Left lobe of liver (tissue), 2 donors: Measurements from ENCODE around the gene PGC. TPM values are rescaled to one million over a fixed set of nuclear protein-coding genes. Genes with fewer than 3 reads are reported as not detected.
"Not testable (repeated sequence)": the region's sequence is repeated elsewhere in the genome, so short reads cannot be mapped to it uniquely, and the experiment has no call there.

Experiments
- ATAC-seq: fragments of 200-7000 bp; cut with Tn5 transposase; one replicate; pipeline ENCODE4 v1.9.1; 2020; ENCODE audit warnings: mild to moderate bottlenecking, moderate library complexity
- DNase-seq: peaks from one replicate; pipeline ENCODE4 v3.0.0-alpha.2; 2020; ENCODE audit warnings: low spot score
- total RNA-seq: library from RNA; stranded (reverse); gene quantifications from one replicate; pipeline ENCODE4 v1.2.1, GENCODE V29; 2021
- donor health status: DM: no; HTN: no; CAD: no; lungs with moderate emphysema.
- donor health status: DM: no; HTN: yes; CAD: no.

The PGC gene
- total RNA-seq, 1 donor from 2014 or later: 0.63 TPM

- DNase-seq (no peak), ATAC-seq (no peak)
Measured at GRCh38 chr6:41777551-41778285, 30.5 kb upstream of the PGC start.

DNA sequence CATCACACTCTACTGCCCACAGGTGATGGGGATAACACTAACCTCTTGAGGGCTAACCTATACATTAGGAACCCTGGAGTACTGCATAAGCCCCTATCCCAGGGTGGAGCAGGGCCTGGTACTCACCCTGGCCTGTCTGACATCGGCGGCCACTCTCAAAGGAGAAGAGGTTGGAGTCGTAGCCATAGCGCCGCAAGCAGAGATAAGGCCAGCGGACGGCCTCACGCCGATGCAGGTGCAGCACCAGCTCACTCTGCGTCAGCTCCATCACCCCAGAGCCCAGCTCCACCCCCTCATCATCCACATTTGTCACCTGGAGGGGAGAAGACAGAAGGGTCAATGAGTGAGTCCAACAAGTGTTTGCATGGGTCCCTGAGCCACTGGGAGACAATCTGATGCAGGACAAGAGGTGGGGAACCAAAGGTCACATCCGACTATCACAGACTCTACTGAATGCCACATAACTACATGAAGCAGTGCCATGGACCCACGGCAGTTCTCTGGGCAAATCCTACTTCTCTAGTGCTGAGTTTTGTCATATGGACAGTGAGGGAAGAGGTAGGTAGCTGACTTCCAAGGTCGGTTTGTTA lies 28.2 kb upstream of the PGC start:
- no peak for DNase-seq

DNA sequence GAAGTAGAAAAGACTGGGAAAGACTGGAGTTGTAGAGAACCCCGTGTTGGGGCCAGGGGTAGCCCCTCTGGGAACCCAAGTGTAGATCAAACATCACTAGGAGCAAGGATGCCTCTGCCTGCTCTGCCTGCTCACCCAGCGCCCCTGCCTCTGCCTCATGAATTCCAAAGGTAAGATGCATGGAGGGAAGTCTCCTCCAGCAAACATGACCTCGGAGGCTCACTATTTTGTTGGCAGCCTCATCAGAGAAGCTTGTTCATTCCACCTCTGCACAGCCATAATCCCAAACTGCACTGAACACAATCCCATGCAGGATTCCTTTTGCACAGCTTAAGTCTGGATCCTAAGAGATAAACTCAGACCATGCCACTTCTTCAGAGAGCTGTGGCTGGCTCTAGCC lies 27.6 kb upstream of the PGC start:
- DNase-seq: no peak
- ATAC-seq: no peak

More for the DNA sequence above, 28.2 kb upstream of the PGC start:
- no peak for ATAC-seq

GRCh38 chr6:41771058-41771983 lies 24.1 kb upstream of the PGC start:
- no peak for DNase-seq

GRCh38 chr6:41770381-41771057 lies 23.3 kb upstream of the PGC start:
- no peak for DNase-seq

More at GRCh38 chr6:41771058-41771983, 24.1 kb upstream of the PGC start:
- ATAC-seq: no peak

GRCh38 chr6:41769376-41769775 lies 22.2 kb upstream of the PGC start:
- no peak for ATAC-seq

More at GRCh38 chr6:41770381-41771057, 23.3 kb upstream of the PGC start:
- ATAC-seq: no peak

DNA sequence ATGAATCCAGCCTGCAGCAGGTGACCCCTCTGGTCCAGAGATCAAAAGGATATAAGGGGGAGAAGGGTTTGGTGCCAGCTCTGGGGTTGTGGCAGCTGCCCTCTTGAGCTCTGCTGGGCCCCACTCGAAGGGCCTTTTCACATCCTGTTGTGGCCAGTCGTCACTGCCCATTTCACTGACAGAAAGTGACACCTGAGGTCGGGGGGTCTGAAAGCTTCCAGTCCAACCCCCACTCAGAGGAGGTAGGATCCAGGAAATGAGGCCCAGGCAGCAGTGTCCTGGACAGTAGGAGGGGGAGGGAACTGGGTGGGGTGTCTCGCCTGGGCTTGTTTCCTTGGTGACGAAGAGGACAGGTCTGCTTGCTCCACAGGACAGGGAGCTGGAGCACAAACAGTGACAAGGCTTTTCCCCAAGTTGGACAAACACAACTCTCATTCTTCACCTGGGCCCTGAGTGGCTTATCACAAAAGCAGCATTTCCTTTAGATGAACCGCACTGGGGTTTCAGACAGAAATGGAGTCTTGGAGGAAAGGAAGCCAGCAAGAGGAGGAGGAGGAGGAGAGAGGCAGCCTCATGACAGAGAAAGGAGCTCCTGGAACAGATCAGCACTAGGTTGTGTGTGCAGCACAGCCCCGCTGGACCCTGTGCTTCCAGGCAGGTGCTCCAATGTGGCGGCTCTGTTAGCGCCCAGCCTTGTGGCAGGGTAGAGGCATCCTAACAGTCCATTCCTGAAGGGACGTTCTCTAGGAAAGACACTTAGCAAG lies 21.5 kb upstream of the PGC start:
- DNase-seq: no peak
- no peak for ATAC-seq

More at GRCh38 chr6:41769376-41769775, 22.2 kb upstream of the PGC start:
- no peak for DNase-seq

- ATAC-seq: peak; percentile 72
Measured at GRCh38 chr6:41767112-41767833, 20.1 kb upstream of the PGC start.

DNA sequence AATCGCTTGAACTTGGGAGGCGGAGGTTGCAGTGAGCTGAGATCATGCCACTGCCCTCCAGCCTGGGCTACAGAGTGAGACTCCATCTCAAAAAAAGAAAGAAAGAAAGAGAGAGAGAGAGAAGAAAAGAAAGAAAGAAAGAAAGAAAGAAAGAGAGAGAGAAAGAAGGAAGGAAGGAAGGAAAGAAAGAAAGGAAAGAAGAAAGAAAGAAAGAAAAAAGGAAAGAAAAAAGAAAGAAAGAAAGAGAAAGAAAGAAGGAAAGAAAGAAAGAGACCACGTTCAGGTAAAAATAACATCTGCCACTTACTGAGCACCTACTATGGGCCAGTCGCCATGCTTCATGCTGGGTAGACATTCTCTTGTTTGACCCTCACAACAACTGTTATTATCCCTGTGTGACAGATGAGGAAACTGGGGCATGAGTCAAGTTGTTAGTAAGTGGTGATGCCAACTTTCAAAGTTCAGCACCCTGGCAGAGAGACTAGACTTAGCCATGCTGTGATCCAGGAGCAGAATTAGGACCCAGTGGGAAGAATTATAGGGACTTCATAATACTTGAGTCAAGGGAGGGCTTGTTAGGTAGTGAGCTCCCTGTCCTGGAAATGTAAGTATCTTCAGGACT lies 19.0 kb upstream of the PGC start:
- DNase-seq, ATAC-seq: not testable (repeated sequence)

More at GRCh38 chr6:41767112-41767833, 20.1 kb upstream of the PGC start:
- no peak for DNase-seq

DNA sequence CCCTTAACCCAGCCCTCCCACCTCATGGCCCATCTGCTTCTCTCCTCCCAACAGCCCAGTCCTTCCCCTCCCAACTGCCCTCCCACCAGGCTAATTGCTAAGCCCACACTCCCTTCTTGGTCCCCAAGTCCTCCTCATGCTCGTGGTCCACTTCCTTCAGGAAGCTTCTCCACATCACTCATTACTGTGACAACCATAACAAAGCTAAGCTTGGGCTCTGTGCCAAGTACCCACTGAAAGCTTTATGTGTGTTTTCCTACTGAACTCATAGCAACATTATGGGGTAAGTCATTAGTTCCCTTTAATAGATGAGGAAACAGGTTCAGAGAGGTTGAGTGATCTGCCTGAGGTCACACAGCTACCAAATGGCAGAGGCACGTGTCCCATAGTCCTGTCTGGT lies 16.3 kb upstream of the PGC start:
- ATAC-seq (no peak), DNase-seq (no peak)

DNA sequence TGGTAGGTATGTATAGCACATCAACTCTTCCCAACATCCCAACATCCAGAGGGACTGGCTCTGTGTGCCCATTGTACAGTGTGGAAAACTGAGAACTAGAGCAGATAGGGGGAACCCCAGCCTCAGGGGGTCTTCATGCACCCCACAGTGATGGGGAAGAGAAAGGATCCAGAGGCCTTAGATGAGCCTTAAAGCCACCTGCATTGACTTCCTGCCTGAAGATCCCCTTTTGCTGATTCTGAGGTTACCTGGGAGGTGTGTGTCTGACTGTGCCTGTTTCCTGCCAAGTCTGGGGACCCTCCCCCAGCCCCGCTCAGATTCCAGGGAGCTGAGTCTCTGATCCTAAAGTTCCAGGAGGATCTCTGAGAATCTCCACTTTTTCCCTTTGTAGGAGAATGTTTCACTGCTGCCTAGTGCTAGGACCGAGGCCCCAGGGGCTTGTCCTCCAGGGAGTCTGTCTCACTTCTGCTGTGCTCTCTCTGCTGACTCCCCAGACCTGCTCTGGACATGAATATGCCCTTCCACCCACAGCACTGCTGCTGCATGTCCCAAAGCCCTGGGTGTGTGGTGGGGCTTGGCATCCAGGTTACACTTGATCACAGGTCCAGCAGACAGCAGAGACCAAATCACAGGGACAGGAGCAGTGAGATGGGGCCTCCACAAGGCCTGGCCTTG lies 12.8 kb upstream of the PGC start:
- no peak for ATAC-seq
- no peak for DNase-seq

- ATAC-seq: no peak
- no peak for DNase-seq
Measured at GRCh38 chr6:41759106-41759904, 12.1 kb upstream of the PGC start.

DNA sequence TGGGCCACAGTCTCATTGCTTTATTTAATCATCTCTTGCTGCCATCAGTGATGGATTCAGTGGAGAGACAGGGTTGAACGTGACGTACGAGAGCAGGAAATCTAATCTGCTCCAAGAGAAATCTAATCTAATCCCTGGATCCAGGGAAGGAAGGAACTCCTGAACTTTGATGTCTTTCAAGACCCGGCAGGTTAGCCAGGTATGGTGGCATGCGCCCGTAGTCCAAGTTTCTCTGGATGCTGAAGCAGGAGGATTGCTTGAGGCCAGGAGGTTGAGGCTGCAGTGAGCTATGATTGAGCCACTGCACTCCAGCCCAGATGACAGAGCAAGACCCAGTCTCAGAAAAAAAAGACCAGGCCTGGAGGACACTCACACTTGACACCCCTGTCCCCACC lies 11.4 kb upstream of the PGC start:
- ATAC-seq (no peak), DNase-seq (no peak)

DNA sequence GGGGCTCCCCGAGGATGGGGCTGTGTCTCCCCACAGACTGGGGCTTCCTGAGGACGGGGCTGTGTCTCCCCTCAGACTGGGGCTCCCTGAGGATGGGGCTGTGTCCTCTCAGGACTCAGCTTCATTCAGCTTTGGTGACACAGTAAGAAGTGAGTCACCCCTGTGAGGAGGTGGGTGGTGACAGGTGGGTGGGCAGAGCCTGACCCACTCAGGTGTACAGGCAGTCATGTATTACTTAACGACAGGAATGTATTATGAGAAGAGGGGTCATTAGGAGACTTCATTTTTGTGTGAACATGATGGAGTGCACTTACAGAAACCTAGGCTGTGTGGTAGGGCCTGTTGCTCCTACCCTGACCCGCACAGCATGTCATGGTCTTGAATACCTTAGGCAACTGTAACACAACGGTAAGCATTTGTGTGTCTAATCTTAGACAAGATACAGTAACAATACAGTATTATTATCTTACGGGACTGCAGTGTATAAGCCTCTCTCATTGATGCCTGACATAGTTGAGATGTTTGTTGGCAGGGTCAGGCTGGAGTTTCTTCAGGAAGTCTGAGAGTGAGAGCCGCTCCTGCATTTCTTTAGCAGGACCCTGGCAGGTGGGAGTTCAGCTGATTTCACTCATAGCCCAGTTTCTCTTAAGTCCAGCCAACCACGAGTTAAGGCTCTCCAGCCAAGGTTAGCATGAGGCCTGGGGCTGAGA lies 10.9 kb upstream of the PGC start:
- no peak for ATAC-seq
- no peak for DNase-seq

DNA sequence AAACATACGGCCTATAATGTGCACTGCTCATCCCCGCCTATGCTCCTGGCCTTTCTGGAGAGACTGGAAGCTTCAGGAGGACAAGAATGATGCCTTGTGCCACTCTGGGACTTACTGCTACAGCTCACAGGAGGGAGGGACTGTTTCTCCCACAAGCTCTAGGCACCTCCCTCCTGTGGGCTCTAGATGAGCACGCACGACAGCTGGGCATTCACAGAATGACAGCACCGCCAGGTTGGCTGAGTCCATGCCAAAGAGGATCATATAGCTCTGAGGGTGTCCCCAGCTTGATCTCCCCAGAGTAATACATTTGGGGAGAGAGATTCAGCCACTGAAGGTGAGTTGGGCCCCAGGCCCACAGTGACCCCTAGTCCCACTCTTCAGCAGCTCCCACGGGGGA lies 10.1 kb upstream of the PGC start:
- ATAC-seq: no peak

DNA sequence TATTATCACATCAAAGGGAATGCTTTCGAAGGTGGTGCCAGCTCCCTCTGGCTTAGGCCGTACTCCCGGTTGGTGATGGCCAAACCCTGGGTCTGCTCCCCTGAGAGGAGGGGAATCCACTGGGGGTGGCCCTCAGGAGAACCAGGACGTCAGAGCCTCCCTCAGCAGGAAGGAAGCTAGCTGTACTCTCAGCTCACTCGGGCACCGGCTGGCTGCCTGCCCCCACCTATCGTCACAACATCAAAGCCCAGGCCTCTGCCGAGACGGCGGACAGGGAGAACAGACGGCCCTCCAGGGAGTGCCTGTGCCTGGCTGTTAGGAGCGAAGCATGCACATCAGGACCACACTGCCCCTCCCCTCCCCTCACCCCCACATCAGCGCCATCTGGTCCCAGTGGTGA lies 9.2 kb upstream of the PGC start:
- no peak for ATAC-seq
- DNase-seq: no peak

More for the DNA sequence above, 10.1 kb upstream of the PGC start:
- DNase-seq: no peak

GRCh38 chr6:41755895-41756294 lies 8.7 kb upstream of the PGC start:
- no peak for DNase-seq

More at GRCh38 chr6:41755895-41756294, 8.7 kb upstream of the PGC start:
- no peak for ATAC-seq
